Measurements from ENCODE around the gene TRMO. TPM values are rescaled to one million over a fixed set of nuclear protein-coding genes. Genes with fewer than 3 reads are reported as not detected.

Gene TRMO
- total RNA-seq, 1 experiment from 2014 or later = 8.6 TPM

DNA sequence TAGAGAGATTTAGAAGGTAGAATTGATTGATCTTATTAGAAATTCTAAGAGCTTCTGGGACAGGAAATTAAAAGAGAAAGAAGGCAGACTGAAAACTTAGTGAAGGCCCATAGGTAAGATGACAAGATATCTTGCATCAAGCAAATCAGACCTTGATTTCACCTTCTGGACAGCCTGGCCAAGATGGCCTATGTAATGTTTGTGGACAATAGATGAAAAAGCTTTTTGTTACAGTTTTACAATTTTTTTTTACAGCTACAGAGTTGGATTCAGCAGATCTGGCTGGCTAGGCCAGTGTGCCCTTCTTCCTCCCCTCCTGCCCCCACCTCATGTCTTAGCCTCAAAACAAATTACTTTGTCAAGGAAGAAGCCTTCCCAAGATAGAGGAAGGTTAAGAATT lies 37.3 kb upstream of the TRMO start:
- H3K9me3 ChIP-seq (ENCODE audit: control insufficient read depth, low read depth, low read length) = no peaks in the 10 kb centered on the region
- no peaks in the 10 kb centered on the region for H4K20me1 ChIP-seq (ENCODE audit: control insufficient read depth, insufficient read depth, insufficient read length)
- no peak overlapping the region for H2BK20ac ChIP-seq (ENCODE audit: low read depth, low read length, poor library complexity, severe bottlenecking)
- no peaks in the 10 kb centered on the region for H3K79me2 ChIP-seq (ENCODE audit: insufficient read depth, low read length)
- no peak overlapping the region for H4K91ac ChIP-seq (ENCODE audit: insufficient read length, low read depth, low read length)
- H2BK120ac ChIP-seq (ENCODE audit: low read depth, low read length, poor library complexity, severe bottlenecking) = no peak overlapping the region
- Mint-ChIP-seq H3K4me1 (no peaks in the 10 kb centered on the region), H3K27me3 (ENCODE audit: low read depth) (peaks cover 52% of the 10 kb centered on the region), H3K27ac (no peak overlapping the region), H3K4me3 (no peak overlapping the region), H3K9me3 (no peaks in the 10 kb centered on the region), H3K36me3 (ENCODE audit: insufficient read depth in 1 of 3, low read depth in 3 of 3) (no peaks in the 10 kb centered on the region)
- no peak overlapping the region for H4K8ac ChIP-seq (replicated peaks; ENCODE audit: insufficient read length, low read depth, low read length)
- no peak overlapping the region for H3K56ac ChIP-seq (ENCODE audit: insufficient read length, low read depth, low read length)
- H2AFZ ChIP-seq (ENCODE audit: low read length) = no peak overlapping the region
- H2AK5ac ChIP-seq (ENCODE audit: insufficient read length, low read length) = no peak overlapping the region
- no peak overlapping the region for H3K4me2 ChIP-seq (ENCODE audit: insufficient read depth, insufficient read length, low read length)
- no peak overlapping the region for H3K18ac ChIP-seq (ENCODE audit: insufficient read length, low read depth, low read length)
- H3K23ac ChIP-seq (ENCODE audit: insufficient read length, low read depth, low read length) = no peak overlapping the region
- no peaks in the 10 kb centered on the region for H3K27me3 ChIP-seq (ENCODE audit: insufficient read depth, low read length)
- H3K79me1 ChIP-seq (ENCODE audit: insufficient read depth, low read depth, low read length, poor library complexity, severe bottlenecking) = no peaks in the 10 kb centered on the region
- H3K27ac ChIP-seq (ENCODE audit: insufficient read length, low read depth, low read length) = no peak overlapping the region
- no peak overlapping the region for H3K9ac ChIP-seq (ENCODE audit: extremely low read depth, insufficient read length, low read length)
- H3K4ac ChIP-seq (ENCODE audit: low read depth, low read length) = no peak overlapping the region
- no peak overlapping the region for H2BK5ac ChIP-seq (ENCODE audit: insufficient read length, low read length)
- no peak overlapping the region for H4K5ac ChIP-seq (ENCODE audit: insufficient read length, low read depth, low read length)
- H3T11ph ChIP-seq (ENCODE audit: low read length) = no peak overlapping the region
- H3K14ac ChIP-seq (ENCODE audit: insufficient read depth, low read length) = no peak overlapping the region
- H2BK12ac ChIP-seq (ENCODE audit: insufficient read length, low read depth, low read length) = no peak overlapping the region
- TF ChIP-seq, protein P1, sequence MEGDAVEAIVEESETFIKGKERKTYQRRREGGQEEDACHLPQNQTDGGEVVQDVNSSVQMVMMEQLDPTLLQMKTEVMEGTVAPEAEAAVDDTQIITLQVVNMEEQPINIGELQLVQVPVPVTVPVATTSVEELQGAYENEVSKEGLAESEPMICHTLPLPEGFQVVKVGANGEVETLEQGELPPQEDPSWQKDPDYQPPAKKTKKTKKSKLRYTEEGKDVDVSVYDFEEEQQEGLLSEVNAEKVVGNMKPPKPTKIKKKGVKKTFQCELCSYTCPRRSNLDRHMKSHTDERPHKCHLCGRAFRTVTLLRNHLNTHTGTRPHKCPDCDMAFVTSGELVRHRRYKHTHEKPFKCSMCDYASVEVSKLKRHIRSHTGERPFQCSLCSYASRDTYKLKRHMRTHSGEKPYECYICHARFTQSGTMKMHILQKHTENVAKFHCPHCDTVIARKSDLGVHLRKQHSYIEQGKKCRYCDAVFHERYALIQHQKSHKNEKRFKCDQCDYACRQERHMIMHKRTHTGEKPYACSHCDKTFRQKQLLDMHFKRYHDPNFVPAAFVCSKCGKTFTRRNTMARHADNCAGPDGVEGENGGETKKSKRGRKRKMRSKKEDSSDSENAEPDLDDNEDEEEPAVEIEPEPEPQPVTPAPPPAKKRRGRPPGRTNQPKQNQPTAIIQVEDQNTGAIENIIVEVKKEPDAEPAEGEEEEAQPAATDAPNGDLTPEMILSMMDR (conservative IDR thresholded peaks at IDR 0.05) = no peak
- no peak overlapping the region for H2BK15ac ChIP-seq (ENCODE audit: low read depth, low read length)
- DNase-seq = no peak
- no peaks in the 10 kb centered on the region for H3K4me1 ChIP-seq (ENCODE audit: insufficient read depth, low read length)
- H3K23me2 ChIP-seq (ENCODE audit: insufficient read length, low read depth, low read length, poor library complexity, severe bottlenecking) = no peaks in the 10 kb centered on the region

Data from H9 (cell line).